Stimulated activated CD4-positive, alpha-beta T cell treated with anti-CD3 and anti-CD28 coated beads, Interleukin-15, amount 100 ng/mL, for 48 hours (primary cell): ENCODE measurements around the gene ISG15.
A peak's percentile ranks its signal among the peaks of the same experiment; 100 is the strongest.
"Not testable (repeated sequence)": the region's sequence is repeated elsewhere in the genome, so short reads cannot be mapped to it uniquely, and the experiment has no call there.

Source experiments
- DNase-seq, 2 donors: peaks; one replicate each; pipeline ENCODE4 v3.0.0-alpha.2; 2020; ENCODE audit warnings: low read depth in 2 of 2

ISG15 gene

DNA sequence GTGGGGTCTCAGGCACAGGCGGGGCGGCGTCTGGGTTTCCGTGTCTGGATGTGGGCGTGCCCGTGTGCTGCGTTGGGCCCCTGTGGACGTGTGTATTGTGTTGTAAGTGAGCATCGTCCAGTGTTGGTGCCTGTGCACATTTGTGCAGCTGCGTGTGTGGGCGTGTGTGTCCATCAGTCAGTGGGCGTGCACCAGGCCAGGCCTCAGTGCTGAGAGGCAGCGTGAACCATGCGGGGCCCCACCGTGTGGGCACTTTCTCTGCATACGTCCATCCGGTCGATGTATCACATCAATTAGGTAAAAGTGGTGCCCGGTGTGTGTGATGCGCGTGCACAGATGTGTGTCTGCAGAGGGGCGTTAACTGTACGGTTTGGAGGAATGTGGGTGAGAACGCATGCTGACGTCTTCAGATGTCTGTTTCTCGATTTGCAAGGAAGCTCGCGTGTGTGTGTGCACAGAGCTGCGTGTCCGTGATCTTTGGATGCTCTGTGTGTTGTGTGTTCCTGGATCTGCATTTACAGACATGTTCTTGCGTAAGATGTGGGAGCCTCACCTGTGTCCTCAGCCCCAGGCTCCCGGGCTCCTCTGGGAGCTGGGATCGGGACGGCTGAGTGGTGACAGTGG, 31.3 kb downstream of the ISG15 start:
- no peak for DNase-seq

DNA sequence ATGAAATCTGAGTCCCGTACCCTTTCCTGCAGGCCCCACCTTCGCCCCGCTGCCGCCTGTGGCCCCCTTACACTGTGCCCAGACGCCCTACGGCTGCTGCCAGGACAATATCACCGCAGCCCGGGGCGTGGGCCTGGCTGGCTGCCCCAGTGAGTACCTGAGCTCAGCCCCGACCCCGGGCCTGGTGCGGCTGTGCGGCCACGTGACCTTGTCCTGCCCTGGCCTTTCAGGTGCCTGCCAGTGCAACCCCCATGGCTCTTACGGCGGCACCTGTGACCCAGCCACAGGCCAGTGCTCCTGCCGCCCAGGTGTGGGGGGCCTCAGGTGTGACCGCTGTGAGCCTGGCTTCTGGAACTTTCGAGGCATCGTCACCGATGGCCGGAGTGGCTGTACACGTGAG, 31.8 kb downstream of the ISG15 start:
- DNase-seq = no peak

DNA sequence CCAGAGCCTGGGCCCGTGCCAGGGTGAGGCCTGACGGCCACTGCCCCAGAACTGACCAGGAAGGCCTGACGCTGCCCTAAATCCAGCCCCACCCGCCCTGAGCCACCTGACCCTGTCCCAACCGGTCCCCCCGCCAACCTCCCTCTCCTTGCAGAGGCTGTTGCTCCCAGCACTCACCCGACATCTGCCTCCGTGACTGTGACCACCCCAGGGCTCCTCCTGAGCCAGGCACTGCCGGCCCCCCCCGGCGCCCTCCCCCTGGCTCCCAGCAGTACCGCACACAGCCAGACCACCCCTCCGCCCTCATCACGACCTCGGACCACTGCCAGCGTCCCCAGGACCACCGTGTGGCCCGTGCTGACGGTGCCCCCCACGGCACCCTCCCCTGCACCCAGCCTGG, 32.9 kb downstream of the ISG15 start:
- DNase-seq = no peak

DNA sequence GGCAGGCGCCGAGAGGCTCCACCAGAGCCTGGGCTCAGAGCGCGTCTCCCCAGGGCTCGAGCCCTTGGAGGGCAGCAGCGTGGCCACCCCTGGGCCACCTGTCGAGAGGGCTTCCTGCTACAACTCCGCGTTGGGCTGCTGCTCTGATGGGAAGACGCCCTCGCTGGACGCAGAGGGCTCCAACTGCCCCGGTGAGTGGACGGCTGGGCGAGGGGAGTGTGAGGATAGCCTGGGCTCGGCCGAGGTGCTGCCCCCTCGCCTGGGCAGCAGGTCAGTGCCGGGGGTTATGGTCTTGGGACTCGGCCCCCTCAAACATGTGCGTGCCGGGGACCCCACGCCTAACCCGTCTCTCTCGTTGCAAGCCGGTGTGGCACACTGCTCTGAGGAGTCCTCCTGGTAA, 33.5 kb downstream of the ISG15 start:
- no peak for DNase-seq

- no peak for DNase-seq
Measured at GRCh38 chr1:1047407-1047806, 34.1 kb downstream of the ISG15 start.

DNA sequence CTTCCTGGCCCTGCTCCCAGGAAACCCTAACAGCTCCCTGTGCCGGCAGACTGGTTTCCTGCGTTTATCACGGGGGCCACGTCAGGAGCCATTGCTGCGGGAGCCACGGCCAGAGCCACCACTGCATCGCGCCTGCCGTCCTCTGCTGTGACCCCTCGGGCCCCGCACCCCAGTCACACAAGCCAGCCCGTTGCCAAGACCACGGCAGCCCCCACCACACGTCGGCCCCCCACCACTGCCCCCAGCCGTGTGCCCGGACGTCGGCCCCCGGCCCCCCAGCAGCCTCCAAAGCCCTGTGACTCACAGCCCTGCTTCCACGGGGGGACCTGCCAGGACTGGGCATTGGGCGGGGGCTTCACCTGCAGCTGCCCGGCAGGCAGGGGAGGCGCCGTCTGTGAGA, 34.7 kb downstream of the ISG15 start:
- no peak for DNase-seq

DNA sequence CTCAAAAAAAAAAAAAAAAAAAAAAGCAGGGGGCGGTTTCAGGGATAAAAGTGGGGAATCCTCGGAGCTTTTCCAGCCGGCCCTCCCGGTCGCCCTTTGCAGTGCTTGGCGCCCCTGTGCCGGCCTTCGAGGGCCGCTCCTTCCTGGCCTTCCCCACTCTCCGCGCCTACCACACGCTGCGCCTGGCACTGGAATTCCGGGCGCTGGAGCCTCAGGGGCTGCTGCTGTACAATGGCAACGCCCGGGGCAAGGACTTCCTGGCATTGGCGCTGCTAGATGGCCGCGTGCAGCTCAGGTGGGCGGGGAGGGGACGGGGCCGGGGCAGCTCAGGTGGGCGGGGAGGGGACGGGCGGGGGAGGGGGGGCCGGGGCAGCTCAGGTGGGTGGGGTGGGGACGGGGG, 35.5 kb downstream of the ISG15 start:
- DNase-seq = no peak

DNA sequence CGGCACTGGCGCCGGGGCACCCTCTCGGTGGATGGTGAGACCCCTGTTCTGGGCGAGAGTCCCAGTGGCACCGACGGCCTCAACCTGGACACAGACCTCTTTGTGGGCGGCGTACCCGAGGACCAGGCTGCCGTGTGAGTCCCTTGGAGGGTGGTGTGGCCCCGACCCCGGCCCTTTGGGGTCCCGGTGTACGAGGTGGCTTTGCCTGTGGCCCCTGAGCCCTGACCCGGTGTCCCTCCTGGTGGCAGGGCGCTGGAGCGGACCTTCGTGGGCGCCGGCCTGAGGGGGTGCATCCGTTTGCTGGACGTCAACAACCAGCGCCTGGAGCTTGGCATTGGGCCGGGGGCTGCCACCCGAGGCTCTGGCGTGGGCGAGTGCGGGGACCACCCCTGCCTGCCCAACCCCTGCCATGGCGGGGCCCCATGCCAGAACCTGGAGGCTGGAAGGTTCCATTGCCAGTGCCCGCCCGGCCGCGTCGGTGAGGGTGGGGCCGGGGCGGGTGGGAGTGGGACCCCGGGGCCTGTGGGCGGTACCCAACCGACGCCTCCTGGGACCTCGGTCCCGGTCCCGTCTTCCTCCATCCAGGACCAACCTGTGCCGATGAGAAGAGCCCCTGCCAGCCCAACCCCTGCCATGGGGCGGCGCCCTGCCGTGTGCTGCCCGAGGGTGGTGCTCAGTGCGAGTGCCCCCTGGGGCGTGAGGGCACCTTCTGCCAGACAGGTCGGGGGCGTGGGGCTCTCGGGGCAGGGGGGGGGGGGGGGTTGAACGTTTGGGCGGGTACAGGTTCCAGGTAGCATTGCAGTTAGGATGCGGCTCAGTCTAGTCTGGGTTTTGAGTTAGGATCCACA, 36.2 kb downstream of the ISG15 start:
- no peak for DNase-seq

- DNase-seq = no peak
Measured at GRCh38 chr1:1050577-1051052, 37.3 kb downstream of the ISG15 start.

GRCh38 chr1:1051127-1051810, 38.0 kb downstream of the ISG15 start:
- DNase-seq = no peak

DNA sequence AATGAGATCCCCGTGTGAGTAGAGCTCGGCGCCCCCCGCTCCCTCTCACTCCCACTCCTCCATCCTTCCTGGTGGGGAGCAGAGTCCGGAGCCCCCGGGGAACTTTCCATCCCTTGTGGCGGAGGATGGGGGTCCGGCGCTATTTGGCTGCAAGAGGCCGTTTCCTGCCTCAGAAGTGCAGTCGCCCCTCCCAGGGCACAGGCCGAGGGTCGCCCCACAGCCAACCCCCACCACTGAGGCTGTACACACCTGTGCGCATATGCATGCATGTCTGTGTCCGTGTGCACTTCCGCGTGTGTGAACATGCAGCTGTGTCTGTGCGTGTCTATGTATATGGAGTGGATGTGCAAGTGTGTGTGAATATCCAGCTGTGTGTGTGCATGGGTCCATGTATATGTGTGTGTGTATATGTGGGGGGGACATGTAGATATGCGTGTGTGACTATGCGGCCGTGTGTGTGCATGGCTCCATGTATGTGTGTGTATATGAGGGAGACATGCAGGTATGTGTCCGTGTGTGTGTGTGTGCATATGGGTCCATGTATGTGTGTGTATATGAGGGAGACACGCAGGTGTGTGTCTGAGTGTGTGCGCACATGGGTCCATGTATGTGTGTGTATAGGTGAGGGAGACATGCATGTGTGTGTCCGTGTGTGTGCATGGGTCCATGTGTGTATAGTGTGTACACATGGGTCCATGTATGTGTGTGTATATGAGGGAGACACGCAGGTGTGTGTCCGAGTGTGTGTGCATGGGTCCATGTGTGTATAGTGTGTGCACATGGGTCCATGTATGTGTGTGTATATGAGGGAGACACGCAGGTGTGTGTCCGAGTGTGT, 38.9 kb downstream of the ISG15 start:
- no peak for DNase-seq

- DNase-seq = no peak
Measured at GRCh38 chr1:1053022-1053421, 39.7 kb downstream of the ISG15 start.

GRCh38 chr1:1053682-1054081, 40.4 kb downstream of the ISG15 start:
- DNase-seq = no peak

- no peak for DNase-seq
Measured at GRCh38 chr1:1054099-1054700, 40.9 kb downstream of the ISG15 start.

DNA sequence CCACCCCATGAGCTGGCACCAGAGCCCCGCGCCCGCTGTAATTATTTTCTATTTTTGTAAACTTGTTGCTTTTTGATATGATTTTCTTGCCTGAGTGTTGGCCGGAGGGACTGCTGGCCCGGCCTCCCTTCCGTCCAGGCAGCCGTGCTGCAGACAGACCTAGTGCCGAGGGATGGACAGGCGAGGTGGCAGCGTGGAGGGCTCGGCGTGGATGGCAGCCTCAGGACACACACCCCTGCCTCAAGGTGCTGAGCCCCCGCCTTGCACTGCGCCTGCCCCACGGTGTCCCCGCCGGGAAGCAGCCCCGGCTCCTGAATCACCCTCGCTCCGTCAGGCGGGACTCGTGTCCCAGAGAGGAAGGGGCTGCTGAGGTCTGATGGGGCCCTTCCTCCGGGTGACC, 41.7 kb downstream of the ISG15 start:
- no peak for DNase-seq

- no peak for DNase-seq
Measured at GRCh38 chr1:1055841-1056736, 42.8 kb downstream of the ISG15 start.

DNA sequence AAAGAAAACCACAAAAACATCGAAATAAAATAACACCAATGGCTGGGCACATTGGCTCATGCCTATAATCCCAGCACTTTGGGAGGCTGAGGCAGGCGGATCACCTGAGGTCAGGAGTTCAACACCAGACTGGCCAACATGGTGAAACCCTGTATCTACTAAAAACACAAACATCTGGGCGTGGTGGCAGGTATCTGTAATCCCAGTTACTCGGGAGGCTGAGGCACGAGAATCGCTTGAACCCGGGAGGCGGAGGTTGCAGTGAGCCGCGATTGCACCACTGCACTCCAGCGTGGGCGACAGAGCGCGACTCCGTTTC, 44.4 kb downstream of the ISG15 start:
- not testable (repeated sequence) for DNase-seq

DNA sequence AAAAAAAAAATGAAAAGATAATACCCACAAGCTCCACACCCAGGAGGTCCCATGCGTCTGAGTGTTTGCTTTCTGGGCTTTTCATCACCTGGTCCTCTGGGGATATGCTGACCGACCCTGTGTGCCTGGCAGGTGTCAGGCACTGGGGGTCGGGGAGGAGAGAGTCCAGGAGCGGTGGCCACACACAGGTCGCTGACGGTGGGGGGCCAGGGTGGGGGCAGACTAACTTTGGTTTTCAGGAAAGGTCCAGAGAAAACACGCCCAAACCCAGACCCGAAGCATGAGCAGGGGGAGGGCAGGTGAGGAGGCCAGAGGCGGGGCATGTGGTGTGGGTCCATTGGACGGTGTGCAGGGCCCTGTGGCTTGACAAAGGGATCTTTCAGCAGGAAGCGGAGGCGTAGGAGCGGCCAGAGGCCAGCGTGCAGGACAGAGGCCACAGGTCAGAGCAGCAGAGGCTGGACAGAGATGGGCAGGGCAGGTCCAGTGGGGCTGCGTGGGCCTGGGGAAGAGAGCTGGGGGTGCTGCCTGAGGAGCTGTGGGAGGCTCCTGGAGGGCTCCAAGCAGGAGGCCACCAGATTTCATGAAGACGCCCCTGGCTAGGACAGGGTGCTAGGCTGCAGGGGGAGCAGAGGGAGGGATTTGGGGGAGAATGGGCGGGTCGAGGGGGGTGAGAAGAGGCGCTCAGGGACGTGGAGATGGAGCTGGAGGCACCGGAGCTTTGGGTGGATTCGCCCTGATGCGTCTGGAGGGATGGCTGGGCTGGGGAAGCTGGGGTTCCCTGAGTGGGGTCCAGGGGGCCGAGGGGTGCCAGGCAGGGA, 45.0 kb downstream of the ISG15 start:
- DNase-seq = no peak

DNA sequence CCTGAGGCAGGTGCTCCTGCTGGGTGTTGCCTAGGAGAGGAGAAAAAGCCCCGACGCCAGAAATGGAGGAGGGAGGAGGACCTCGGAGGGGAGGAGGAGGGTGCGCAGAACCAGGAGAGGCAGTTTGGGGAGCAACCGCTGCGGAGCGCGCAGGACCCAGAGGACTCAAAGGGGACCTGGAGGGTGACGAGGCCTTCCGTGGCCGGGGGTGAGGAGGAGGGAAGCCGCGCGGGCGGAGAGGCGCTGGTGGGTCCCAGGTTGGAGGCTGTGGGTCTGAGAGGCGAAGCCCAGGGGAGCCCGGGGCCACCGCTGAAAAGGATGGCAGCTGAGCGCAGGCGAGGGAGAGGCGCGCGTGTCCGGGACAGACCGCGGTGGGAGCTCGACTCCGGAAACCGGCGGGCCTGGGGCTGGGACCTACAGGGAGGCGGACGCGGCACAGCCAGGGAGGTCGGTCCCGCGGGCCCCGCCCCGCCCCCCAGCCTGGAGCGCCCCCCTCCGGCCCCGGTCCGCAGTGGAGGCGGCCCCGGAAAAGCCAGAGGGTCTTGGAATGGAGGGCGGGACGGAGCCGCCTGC, 45.7 kb downstream of the ISG15 start:
- peak in 1 of 2 donors; percentile 45 for DNase-seq
